Measurements from ENCODE around the gene INAFM2.

INAFM2 gene

DNA sequence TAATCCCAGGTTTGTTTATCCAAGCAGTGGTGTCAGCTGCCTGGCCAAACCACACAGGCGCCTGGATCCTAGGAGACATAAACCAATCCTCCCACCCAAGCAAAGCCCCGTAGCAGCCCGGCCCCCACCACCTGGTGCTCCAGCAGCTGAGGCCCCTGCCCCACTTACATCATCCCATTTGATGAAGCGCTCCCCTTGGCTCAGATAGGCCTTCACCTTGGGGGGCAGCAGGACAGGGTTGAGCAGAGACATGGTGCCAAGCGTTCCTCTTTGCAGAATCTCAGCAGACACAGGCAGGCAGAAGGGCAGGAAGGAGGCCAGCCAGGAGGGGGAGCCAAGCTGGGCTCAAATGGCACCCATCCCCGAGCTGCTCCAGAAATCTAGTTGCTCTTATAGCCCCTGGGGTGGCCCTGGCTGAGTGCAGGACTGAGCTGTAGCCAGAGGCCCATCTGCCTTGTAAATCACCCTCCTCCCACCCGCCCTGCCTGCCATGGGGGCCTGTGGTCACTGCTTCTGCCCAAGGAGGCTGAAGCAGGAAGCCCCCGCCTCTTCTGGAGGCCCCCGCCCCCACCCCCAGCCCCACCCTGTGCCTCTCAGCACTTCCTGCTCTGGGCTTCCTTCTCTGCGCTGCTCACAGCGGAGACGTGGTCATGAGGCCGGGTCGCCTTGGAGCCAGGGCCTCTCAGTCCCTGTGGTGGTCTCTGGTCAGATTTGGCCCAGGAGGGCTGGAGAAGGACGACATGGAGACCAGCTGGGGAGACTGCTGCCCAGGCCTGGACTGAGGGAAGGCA lies 15.9 kb upstream of the INAFM2 start, which contains the start of gene PLCB2:
TSS of gene PLCB2 (minus strand) at position 515 of the 791 bp plus-strand sequence. CDS start at position 252, 263 bp downstream.
- DNase-seq = peak; percentile 48

DNA sequence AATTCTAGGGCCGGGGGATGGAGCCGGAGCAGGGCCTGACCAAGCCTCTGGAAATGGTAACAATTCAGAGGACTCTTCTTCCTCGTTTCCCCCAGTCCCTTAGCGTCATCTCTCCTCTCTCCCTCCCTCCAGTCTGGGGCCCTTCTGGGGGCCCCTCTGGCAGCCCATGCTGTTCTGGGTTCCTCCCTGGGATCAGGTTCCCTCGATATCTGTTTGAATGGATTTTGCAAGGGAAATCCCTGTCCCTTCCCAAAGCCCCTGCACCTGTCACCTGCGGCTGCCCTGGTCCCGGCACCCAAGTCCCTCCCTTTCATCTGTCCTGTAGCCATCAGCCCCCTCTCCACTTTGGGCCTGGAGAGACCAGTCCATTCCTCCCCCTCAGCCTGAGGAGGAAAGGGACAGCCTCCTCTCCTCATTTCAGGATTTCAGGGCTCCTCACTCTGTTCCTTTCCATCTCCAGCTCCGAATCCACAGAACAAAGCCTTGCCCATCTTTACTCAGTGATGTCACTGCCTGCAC lies 14.1 kb upstream of the INAFM2 start:
- no peak for DNase-seq

- peak; percentile 66 for DNase-seq
Measured at GRCh38 chr15:40310001-40310959, 13.2 kb upstream of the INAFM2 start.

- no peak for DNase-seq
Measured at GRCh38 chr15:40310993-40311392, 12.5 kb upstream of the INAFM2 start.

DNA sequence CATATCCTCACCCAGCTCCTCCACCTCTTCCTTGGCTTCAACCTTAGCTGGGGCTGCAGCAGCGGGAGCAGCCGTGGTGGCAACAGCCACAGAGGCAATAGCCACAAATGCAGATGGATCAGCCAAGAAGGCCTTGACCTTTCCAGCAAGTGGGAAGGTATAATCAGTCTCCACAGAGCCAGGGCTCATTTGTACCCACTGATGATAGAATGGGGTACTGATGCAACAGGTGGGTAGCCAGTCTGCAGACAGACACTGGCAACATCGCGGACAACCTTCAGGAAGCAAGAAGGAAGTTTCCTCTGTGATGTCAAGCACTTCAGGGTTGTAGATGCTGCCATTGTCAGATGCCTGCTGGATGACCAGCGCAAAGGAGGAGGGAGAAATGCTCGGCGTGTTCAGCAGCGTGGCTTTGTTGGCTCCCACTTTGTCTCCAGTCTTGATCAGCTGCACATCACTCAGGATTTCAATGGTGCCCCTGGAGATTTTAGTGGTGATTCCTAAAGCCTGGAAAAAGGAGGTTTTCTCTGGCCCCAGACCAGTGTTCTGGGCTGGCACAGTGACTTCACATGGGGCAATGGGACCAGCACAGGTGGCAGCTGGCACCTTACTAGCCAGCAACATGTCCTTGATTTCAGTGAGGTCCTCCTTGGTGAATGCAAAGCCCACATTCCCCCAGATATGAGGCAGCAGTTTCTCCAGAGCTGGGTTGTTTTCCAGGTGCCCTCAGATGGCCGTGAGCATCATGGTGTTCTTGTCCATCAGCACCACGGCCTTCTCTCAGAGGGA lies 10.9 kb upstream of the INAFM2 start:
- DNase-seq = no peak

DNA sequence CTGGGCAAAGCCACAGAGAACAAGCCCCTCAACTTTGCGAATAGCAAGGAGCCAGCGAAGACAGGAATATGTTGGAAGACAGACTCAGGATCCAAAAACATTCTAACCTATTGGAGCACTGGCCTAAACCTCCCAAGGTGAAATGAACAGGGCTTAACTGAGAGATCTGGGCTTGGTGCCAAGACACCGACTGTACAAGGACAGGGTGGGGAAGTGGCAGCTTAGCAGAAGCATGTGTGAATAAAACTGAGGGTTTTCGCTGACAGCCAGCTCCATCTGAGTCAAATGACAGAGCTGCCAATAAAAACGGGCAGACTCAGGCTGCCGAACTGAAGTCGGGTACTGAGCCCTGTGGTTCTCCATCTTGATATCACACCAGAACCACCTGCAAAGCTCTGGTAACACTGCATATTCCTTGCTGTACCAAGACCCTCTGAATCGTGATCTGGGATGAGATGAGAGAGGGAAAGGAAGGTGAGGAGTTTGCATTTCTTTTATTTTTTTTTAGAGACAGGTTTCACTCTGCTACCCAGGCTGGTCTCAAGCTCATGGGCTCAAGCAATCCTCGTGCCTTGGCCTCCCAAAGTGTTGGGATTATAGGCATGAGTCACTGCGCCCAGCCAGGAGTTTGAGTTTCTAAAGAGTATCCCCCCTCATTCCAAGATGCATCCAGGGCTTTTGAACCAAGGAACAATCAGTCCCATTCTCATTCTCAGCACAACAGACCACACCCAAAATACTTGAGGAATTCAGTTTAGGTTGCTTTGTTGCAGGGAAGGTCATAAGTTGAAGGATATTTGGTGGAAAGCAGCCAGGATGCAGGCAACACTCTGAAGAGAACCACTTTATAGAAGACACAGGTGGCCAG lies 9.7 kb upstream of the INAFM2 start:
- peak; percentile 71 for DNase-seq

DNA sequence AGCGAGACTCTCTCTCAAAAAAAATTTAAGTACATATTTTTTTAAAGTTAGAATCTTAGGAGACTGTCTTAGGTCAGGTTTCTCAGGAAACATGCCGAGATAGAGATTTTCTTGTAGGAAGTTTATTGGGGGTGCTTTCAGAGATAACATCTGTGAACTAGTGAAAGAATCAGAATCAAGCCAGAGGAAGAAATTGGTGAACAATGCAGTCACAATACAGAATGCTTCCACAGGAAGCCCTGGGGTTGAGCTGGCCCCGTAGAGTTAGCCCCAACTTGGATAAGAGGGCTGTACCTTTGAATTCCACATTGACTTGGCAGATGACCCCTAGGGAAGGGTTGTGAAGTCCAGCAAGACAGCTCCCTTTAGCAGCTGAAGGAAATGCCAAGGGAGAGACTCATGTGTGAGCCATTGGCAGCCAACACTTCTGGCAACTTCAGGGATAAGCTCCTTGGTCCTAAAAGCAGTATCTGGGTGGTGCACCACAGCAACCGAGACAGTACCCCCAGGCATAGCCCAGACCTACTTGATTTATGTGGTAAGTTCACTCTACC lies 8.7 kb upstream of the INAFM2 start:
- DNase-seq = no peak

- no peak for DNase-seq
Measured at GRCh38 chr15:40316931-40317330, 6.6 kb upstream of the INAFM2 start.

GRCh38 chr15:40317580-40317979 lies 5.9 kb upstream of the INAFM2 start:
- no peak for DNase-seq

GRCh38 chr15:40320409-40320808 lies 3.1 kb upstream of the INAFM2 start:
- no peak for DNase-seq

DNA sequence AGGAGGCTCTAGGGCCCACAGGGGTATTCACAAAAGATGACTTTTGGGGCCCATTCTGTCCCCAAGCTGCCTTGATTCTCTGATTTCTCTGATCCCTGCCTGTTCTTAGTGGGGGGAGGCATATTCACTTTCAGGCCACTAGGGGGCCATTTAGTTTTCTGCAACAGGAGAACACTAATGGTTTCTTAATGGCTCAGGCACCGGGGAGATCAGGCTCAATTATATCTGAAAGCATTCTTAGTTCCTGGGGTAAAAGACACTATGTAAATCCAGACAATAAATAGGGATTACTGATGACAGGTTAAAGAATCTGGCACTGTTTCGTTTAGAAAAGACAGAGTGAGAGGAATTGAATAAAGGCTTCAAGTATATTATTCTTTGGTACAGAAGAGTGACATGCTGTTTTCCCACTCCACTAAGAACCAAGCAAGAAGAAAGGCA lies 2.5 kb upstream of the INAFM2 start:
- peak; percentile 72 for DNase-seq

DNA sequence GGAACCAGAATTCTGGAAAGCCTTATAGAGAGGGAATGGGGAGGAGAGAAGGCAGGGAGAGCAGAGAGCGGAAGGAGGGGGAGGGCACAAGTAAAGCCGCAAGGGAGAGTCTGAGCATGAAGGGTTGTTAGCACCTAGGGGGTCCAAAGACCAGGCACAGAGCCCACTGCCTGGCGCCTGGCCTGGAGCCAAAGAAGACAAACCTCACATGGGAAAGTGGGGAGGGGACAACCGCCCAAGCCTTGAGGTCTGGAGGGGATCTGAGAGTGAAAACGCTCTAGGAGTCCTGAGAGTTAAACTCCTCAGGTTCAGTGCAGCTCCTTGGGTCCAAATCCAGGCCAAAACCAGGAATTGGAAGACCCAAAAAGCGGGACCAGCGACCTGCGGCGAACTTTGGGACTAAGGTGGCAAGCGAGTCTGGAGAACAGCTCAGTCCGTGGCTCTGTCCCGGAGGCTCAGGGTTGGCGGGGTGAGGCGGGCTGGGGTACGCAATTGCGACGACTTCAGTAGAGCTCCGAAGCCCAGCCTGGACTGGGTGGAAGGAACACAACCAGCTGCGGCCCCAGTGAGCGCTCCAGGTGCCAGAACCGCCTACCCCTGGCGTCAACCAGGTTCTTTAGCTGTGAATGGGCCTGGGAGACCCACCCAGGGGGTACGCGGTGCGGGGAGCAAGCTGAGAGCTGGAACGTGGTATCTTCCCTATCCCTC lies 807 bp upstream of the INAFM2 start:
- no peak for DNase-seq

DNA sequence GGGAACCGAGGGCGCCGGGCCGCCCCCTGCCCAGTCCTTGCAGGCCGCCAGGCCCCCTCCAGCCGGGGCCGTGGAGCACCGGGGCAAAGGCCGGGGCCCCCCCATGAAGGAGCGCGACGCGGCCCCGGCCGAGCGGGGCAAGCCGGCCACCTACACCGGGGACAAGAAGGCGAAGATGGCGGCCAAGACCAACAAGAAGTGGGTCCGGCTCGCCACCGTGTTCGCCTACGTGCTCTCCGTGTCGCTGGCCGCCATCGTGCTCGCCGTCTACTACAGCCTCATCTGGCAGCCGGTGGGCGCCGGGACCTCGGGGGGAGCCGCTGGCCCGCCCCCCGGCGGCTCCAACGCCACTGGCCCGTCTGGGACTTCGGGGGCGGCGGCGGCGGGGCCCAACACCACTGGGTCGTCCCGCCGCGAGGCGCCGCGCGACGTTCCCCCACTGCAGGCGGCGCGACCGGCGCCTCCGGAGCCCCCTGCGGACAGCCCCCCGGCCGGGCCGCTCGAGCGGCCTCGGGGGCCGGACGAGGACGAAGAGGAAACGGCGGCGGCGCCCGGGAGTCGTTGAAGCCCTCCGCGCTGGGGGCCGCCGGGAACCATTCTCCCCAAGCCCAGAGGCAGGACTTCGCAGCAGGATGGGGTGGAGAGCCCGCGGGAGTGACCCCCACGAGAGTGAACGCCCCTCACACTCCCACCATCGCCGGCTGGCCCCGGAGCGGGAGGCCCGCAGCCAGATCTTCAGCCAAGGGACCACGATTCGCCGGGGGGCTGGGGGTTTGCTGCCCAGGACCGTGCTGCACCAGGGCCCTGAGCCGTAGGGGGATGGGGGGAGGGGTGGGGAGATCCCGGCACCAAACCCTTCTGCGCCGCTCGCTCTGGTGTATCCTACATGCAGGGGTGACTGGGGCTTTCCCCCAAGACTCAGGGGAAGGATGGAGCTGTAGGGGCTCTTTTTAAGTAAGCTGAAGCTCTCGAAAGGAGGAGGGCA lies 753 bp downstream of the INAFM2 start:
- peak; percentile 55 for DNase-seq

DNA sequence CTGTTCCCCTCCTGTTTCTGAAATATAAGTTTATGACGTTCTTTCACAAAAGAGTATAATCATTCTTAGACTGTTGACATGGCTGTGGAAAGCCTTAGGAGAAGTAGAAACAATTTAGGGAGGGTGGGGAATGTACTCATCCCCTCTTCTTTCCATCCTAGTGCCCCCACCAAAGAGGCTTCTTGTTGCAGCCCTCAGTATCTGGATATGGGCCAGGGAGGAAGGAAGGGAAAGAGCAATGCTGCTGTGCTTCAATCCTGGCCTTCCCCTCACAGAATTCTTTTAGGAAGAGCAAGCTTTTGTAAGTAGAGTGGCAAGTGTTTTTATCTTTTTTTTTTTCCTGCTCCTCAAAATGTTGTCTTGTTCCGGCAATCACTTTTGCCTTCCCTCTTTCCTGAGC lies 1.7 kb downstream of the INAFM2 start:
- no peak for DNase-seq

GRCh38 chr15:40325700-40326099 lies 2.2 kb downstream of the INAFM2 start:
- no peak for DNase-seq

DNA sequence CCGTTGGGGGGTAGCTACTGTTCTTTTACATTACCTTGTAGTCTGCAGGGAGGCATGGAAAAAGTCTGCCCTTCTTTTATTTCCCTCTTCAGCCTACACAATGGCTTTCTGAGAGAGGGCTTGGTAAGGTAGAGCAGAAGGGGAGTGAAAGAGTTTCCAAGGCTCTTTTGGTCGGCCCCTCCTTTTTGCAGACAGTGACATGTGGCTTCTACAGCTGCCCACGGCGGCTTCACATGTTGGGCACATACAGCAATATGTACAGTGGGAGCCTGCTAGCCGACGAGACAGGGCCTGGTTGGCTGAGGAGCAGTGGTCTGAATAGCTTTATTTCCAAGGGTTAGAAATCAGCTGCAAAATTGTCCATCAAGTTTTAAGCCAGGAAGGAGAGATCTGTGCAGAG lies 4.0 kb downstream of the INAFM2 start:
- DNase-seq = no peak

GRCh38 chr15:40328176-40328575 lies 4.7 kb downstream of the INAFM2 start:
- DNase-seq = no peak

DNA sequence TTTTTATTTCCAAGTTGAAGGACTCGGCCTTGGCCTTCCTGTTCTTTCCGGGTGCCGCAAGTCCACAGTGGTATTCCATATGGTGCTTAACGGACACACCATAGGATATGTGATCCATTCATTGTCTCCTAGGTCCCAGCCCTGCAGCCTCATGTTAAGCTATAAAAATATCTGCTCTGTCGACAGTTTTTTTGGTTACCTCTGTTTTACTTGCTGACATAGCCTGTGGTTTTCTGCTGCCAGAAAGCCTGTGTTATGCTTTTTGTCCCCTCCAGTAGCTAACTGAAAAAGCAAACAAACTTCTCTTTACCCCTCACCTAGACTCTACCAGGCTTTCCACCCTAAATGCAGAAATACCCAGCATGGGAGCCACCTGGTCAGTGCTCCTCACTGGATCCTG lies 5.3 kb downstream of the INAFM2 start:
- no peak for DNase-seq

DNA sequence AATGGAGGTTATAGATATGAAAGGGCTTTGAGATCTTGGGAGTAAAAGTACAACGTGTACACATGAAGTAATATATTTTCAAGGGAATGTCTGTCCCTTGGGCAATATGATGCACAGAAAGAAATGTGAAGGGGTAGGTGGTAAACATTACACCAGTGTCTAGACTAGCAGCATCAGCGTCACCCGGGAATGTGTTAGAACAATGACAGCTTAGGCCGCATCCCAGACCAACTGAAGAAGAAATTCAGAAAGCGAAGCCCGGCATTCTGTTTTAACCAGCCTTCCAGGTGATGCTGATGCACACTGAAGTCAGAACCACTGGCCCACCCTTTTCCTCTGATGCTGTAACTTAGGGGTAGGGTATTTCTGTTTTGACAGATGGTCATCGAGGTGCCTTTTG lies 6.3 kb downstream of the INAFM2 start:
- no peak for DNase-seq

Measured in DMS53 (cell line).